ENCODE data around the gene C2CD4D.

DNA sequence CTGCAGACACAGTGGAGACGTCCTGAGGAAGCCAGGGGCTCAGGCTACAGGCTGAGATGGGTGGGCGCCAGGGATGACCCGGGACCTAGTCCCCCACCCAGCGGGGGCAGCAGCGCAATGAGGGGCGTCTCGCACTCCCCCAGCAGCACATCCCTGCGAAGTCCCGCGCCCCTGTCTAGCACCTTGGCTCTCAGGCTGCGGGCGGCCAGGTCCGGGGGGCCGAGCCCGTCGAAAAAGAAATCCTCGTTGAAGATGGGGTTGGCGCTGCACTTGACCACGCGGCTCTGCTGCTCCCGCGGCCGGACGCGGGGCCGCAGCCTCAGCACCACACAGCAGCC, 1.8 kb downstream of the C2CD4D start:
- TF ChIP-seq CTCF (conservative IDR thresholded peaks at IDR 0.05) (no peak), EZH2 (IDR thresholded peaks at IDR 0.05; ENCODE audit: low read depth) (no peak)
